Esophagus muscularis mucosa (tissue), 3 donors: ENCODE measurements around the gene OR5D14.

Source experiments
- POLR2A ChIP-seq: fragments of 450-650 bp; IDR thresholded peaks from one replicate; pipeline ENCODE4 v1.6.1; 2017; ENCODE audit warnings: antibody characterized with exemption, moderate library complexity, mild to moderate bottlenecking, low read depth
- POLR2AphosphoS5 ChIP-seq, 2 donors: sonication (generic); formaldehyde crosslinking; IDR thresholded peaks; one replicate each; pipeline ENCODE4 v1.6.1; 2017; ENCODE audit warnings: antibody characterized with exemption in 2 of 2
- TF ChIP-seq, protein P1 (sequence below), 3 experiments: fragments of 200-600 bp in 2 of 3; fragments of 450-650 bp in 1 of 3; sonication (generic) in 2 of 3; IDR thresholded peaks; one replicate each; pipeline ENCODE4 v1.5.1; 2017 to 2019; ENCODE audit warnings: antibody characterized with exemption in 3 of 3, mild to moderate bottlenecking in 2 of 3, moderate library complexity in 1 of 3

DNA sequence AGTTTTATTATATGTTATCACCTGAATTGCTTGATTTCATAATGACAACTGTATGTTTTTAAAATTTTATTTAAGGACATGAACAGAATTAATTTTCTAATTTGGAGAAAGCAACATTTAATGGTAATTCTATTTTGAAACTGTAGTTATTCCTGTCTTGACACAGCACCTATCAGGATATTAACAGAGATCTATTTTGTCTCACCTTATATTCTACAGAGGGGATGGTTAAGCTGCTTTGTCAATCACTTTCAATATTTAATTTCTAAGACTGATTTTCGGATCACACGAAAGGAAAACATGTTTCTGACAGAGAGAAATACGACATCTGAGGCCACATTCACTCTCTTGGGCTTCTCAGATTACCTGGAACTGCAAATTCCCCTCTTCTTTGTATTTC, 43.1 kb downstream of the OR5D14 start, which contains the start of gene OR5D16:
- TF ChIP-seq, protein P1, sequence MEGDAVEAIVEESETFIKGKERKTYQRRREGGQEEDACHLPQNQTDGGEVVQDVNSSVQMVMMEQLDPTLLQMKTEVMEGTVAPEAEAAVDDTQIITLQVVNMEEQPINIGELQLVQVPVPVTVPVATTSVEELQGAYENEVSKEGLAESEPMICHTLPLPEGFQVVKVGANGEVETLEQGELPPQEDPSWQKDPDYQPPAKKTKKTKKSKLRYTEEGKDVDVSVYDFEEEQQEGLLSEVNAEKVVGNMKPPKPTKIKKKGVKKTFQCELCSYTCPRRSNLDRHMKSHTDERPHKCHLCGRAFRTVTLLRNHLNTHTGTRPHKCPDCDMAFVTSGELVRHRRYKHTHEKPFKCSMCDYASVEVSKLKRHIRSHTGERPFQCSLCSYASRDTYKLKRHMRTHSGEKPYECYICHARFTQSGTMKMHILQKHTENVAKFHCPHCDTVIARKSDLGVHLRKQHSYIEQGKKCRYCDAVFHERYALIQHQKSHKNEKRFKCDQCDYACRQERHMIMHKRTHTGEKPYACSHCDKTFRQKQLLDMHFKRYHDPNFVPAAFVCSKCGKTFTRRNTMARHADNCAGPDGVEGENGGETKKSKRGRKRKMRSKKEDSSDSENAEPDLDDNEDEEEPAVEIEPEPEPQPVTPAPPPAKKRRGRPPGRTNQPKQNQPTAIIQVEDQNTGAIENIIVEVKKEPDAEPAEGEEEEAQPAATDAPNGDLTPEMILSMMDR (IDR thresholded peaks at IDR 0.05), result no peak
- no peak for TF ChIP-seq POLR2A
- no peak for TF ChIP-seq POLR2AphosphoS5 (IDR thresholded peaks at IDR 0.05)
